Measurements from ENCODE around the gene METTL6. TPM values are rescaled to one million over a fixed set of nuclear protein-coding genes. Genes with fewer than 3 reads are reported as not detected.

METTL6 gene
- total and polyA plus RNA-seq, 10 of the 15 experiments (the other 5 are each of a cell fraction or from before 2014, with no cell fraction given), result 13.8 to 29.6 (median 20.8) TPM

GRCh38 chr3:15380980-15381890 lies 46.1 kb downstream of the METTL6 start:
- SMC1A ChIA-PET (ENCODE audit: uncharacterized antibody, unreplicated experiment), result interaction anchor here (0.6 to 7.0 kb wide), 15 partner anchors 14 to 123 kb away, joined by 3 to 136 read pairs (median 4); no protein-coding TSS in a partner anchor
- H3K79me2 ChIP-seq (ENCODE audit: control insufficient read depth, insufficient read depth, low read length), result no peaks in the 10 kb centered on the region
- H3K27ac ChIP-seq (ENCODE audit: control insufficient read depth, insufficient read depth), result peak overlapping the region; percentile 4; the same call in 1 of the 2 replicates
- 84% methylated on average over 4 of the region's 6 CpGs for WGBS (ENCODE audit: insufficient coverage, insufficient replicate concordance, low lambda C conversion rate, missing lambda C conversion rate)
- in situ Hi-C loops (cut with MboI) (loop anchor here (5.0 kb wide), 1 partner anchor 114 kb away; no protein-coding TSS in a partner anchor), intact Hi-C loops (cut with micrococcal nuclease; ENCODE audit: unreplicated experiment) (no loop called here)
- no TSS peak for BruUV-seq (replicated peaks)
- DNase-seq (ENCODE audit: low read depth, low spot score) (no peak), ATAC-seq (no peak), FAIRE-seq (no peak)
- H4K20me1 ChIP-seq (ENCODE audit: control insufficient read depth, insufficient read depth), result no peaks in the 10 kb centered on the region
- no peak overlapping the region for H3K9ac ChIP-seq (ENCODE audit: control insufficient read depth, insufficient read depth, low read length)
- CTCF ChIA-PET, result interaction anchor here (0.6 to 11.0 kb wide), 15 partner anchors 18 to 1135 kb away, joined by 3 to 228 read pairs (median 5); partner anchors contain the start of genes CAPN7 and SH3BP5
- H3K4me3 ChIP-seq, result no peak overlapping the region
- H3K36me3 ChIP-seq (ENCODE audit: control insufficient read depth in 2 of 2, insufficient read depth in 2 of 2, low read length in 1 of 2), result no peaks in the 10 kb centered on the region
- H2AFZ ChIP-seq (ENCODE audit: control insufficient read depth, low read depth, low read length), result no peak overlapping the region
- H3K4me1 ChIP-seq (ENCODE audit: control insufficient read depth, insufficient read depth, low read length), result peaks cover 42% of the 10 kb centered on the region
- H3K27me3 ChIP-seq (replicated peaks in 1 of 2; ENCODE audit: control insufficient read depth in 2 of 2, insufficient read depth in 2 of 2, low read length in 1 of 2), result no peaks in the 10 kb centered on the region
- RAD21 ChIA-PET (ENCODE audit: unreplicated experiment), result interaction anchor here (0.6 to 7.8 kb wide), 8 partner anchors 20 to 179 kb away, joined by 3 to 137 read pairs (median 4); partner anchors contain the start of gene SH3BP5
- POLR2A ChIA-PET, result interaction anchor here (0.6 to 2.6 kb wide), 4 partner anchors 37 to 113 kb away, joined by 3 to 12 read pairs (median 7); no protein-coding TSS in a partner anchor
- peaks cover 5% of the 10 kb centered on the region for H3K9me3 ChIP-seq (replicated peaks; ENCODE audit: control insufficient read depth, insufficient read depth, low read length)
- TF ChIP-seq IKZF1 (conservative IDR thresholded peaks at IDR 0.05), result no peak
- TF ChIP-seq ZNF687 (IDR thresholded peaks at IDR 0.05), result peak; percentile 78
- TF ChIP-seq USF2 (IDR thresholded peaks at IDR 0.05; ENCODE audit: borderline replicate concordance, low read depth, low read length), result no peak
- no peak for TF ChIP-seq RB1 (IDR thresholded peaks at IDR 0.05; ENCODE audit: borderline replicate concordance)
- TF ChIP-seq ZNF592 (IDR thresholded peaks at IDR 0.05), result peak; percentile 95
- peak; percentile 48; the same call in 1 of the 2 replicates for TF ChIP-seq SPI1 (IDR thresholded peaks at IDR 0.05; ENCODE audit: borderline replicate concordance, insufficient read depth, low read depth, low read length)
- TF ChIP-seq LARP7 (IDR thresholded peaks at IDR 0.05), result no peak
- no peak overlapping the region for H3K4me2 ChIP-seq (ENCODE audit: control insufficient read depth, insufficient read depth)
